Stimulated activated CD4-positive, alpha-beta T cell treated with anti-CD3 and anti-CD28 coated beads, Interleukin-2, amount 100 ng/mL, for 4 hours (primary cell): ENCODE results near the gene KLF17.

Experiments
- DNase-seq: peaks from one replicate; pipeline ENCODE4 v3.0.0-alpha.2; 2020; ENCODE audit warnings: low read depth

The KLF17 gene

GRCh38 chr1:44152692-44153091 is 34.1 kb downstream of the KLF17 start:
- DNase-seq, result no peak

GRCh38 chr1:44154049-44154448 is 35.4 kb downstream of the KLF17 start:
- DNase-seq, result no peak

DNA sequence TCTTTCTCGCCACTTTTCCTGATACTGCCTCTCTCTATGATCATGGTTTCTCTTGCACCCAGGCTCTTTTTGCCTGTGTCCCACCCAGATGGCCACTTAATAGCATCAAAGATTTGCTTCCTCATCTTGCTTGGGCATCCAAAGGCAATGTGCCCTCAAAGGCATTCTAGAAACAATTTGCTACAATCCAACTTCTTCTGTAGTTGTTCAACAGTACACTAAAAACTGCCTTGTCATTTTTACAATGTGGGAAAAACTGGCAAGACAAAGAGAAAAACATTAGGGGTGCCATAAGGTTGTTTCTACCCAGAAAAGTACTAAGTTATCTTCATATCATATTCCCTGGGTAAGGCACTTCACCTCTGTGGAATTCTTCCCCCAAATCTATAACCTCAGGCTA is 39.3 kb downstream of the KLF17 start:
- no peak for DNase-seq

- DNase-seq, result no peak
Observed at GRCh38 chr1:44158871-44159270, 40.2 kb downstream of the KLF17 start.

DNA sequence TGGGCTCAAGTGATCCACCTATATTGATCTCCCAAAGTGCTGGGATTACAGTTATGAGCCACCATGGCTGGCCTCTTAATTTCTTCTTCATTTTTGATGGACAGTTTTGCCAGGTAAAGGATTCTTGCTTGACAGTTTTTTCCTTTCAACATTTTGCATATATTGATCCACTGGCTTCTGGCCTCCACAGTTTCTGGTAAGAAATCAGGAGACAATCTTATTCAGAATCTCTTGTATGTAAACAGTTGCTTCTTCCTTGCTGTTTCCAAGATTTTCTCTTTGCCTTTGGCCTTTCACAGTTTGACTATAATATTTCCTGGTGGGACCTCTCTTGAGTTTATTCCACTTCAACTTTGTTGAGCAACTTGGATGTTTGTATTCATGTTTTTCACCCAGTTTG is 42.9 kb downstream of the KLF17 start:
- no peak for DNase-seq

GRCh38 chr1:44168520-44169098 is 50.0 kb downstream of the KLF17 start:
- no peak for DNase-seq

DNA sequence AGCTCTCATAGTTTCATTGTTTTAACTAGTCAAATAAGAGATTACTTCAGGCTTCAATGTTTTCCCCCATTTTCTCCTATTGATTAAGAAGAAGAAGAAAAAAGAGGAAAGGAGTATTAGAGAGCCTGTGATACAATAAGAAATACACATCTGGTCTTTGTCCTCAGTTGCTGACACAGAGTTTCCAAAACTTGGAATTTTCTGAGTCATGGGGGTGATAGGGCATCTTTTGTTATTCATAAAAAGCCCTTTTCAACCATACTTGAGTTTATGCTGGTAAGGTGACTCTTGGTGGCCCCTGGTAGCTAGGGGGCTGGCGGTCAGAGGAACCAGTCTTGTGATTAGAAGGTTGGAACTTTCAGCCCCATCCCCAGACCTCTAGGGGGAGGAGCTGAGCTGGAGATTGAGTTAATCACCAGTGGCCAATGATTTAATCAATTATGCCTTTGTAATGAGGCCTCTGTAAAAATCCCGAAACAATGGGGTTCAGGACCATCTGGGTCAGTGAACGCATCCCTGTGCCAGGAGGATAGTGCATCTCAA is 51.7 kb downstream of the KLF17 start:
- no peak for DNase-seq

DNA sequence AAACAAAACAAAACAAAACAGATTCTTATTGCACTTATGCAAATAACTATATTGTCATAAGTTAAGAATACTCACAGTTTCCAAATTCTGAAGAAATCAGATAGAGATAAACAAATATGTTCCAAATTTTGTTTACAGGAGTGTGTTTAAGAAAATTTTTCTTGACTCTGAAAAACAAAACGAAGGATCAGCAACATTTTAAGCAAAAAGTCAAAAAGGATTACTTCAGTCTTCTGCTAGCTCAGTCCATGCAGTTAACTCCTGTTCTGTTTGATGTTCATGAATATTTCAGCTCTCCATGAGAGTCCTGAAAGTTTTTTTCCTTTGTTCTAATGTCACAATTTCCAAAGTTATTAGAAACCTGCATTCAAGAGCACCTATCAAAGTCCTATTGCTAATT is 56.0 kb downstream of the KLF17 start:
- DNase-seq, result no peak
